HG03039 (cell line): ENCODE data around the gene CNOT2.
"Not testable (repeated sequence)": the region's sequence is repeated elsewhere in the genome, so short reads cannot be mapped to it uniquely, and the experiment has no call there.

Experiments used
- ATAC-seq: cut with Tn5 transposase; IDR thresholded peaks from one replicate; pipeline ENCODE4 v1.9.1; 2021; ENCODE audit warnings: mild to moderate bottlenecking, moderate library complexity; ENCODE audit not compliant: unreplicated experiment

The CNOT2 gene

DNA sequence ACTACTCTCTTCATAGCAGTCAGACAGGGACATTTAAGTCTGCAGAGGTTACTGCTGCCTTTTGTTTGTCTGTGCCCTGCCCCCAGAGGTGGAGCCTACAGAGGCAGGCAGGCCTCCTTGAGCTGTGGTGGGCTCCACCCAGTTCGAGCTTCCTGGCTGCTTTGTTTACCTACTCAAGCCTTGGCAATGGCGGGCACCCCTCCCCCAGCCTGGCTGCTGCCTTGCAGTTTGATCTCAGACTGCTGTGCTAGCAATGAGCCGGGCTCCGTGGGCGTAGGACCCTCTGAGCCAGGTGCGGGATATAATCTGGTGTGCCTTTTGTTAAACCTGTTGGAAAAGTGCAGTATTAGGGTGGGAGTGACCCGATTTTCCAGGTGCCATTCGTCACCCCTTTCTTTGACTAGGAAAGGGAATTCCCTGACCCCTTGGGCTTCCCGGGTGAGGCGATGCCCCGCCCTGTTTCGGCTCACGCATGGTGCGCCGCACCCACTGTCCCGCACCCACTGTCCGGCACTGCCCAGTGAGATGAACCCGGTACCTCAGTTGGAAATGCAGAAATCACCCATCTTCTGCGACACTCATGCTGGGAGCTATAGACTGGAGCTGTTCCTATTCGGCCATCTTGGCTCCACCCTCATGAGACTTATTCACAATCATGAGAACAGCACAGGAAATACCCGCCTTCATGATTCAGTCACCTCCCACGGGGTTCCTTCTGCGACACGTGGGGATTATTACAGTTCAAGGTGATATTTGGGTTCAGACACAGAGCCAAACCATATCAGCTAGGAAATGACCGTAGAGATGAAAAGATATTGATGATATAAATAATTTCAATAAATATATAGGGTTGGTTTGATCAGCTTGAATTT, 61.7 kb downstream of the CNOT2 start:
- not testable (repeated sequence) for ATAC-seq

GRCh38 chr12:70305794-70306193, 62.6 kb downstream of the CNOT2 start:
- ATAC-seq, result no peak

- no peak for ATAC-seq
These were observed 63.4 kb downstream of the CNOT2 start for GRCh38 chr12:70306676-70307075.

GRCh38 chr12:70307868-70308267, 64.6 kb downstream of the CNOT2 start:
- no peak for ATAC-seq

DNA sequence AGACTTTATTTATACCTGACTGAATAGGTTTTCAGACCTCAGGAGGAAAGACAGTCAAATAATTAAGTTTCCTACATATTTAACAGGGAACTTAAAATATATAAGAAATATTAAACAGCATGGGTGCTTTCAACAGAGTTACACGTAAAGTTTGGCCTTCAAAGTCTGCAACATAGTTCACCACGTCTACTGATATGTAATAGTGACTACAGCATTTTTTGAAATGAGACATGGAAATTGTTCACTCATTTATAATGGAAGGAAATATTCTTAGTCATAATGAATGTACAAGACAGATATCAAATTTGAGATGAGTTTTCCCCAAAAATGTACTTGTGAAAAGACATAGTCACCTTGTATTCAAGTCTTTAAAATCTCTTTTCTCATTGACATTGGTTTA, 66.1 kb downstream of the CNOT2 start:
- ATAC-seq, result no peak

DNA sequence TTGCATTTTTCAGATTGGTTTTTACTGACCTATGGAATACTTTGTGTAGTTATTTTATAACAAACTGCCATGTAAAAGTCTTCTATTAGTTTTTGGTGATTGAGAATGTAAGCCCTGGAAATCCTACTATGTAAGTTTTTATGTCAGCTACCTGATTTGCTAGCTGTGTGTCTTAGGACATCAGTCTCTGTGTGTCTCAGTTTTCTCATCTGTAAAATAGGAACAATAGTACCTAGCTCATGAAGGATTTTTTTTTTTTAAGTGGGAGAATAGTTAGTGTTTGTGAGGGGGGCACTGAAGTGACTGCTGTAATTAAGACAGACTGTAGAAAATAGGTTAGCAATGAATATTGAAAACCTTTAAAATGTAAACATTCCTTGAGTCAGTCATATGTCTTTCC, 70.9 kb downstream of the CNOT2 start:
- ATAC-seq, result no peak

- peak; percentile 91 for ATAC-seq
These were observed 74.5 kb downstream of the CNOT2 start for GRCh38 chr12:70317781-70318180.

- no peak for ATAC-seq
These were observed 76.4 kb downstream of the CNOT2 start for GRCh38 chr12:70319605-70320004.

DNA sequence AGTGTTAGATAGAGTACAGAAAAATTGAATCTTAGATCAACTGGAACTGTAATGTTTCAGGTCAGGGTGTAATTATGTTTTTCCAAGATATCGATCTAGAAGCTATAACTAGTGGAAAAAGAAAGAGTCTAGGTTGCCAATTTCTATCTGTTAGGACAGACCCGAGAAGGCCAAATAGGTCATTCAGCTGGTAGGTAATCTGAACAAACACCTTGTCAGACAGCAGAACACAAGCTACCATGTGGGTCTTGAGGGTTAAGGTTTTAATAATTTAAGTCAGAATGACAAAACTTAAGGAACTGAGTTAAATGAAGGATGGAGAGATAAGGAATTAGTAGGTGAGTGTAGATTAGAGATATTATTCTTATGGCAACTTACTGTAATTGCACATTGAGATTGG, 78.0 kb downstream of the CNOT2 start:
- no peak for ATAC-seq

DNA sequence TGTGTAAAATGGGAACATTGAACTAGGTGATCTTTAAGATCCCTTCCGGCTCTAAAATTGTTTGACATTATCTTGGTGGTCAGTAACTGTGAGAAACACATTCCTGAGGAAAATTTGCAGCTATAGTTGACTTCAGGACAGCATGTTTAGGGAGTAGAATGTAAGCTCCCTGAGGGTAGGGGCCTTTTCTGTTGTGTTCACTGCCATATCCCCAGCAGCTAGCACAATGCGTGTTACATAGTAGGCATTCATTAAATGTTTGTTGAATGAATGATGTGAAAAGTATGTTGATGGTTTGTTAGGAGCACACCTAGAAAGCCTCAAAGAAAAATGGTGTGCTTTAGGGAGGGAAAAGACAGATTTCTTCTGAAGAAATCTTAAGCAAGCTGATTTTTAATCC, 84.3 kb downstream of the CNOT2 start:
- no peak for ATAC-seq

GRCh38 chr12:70329728-70330127, 86.5 kb downstream of the CNOT2 start:
- no peak for ATAC-seq

GRCh38 chr12:70330158-70330557, 86.9 kb downstream of the CNOT2 start:
- ATAC-seq, result no peak

- ATAC-seq, result no peak
These were observed 89.0 kb downstream of the CNOT2 start for GRCh38 chr12:70332236-70332635.

DNA sequence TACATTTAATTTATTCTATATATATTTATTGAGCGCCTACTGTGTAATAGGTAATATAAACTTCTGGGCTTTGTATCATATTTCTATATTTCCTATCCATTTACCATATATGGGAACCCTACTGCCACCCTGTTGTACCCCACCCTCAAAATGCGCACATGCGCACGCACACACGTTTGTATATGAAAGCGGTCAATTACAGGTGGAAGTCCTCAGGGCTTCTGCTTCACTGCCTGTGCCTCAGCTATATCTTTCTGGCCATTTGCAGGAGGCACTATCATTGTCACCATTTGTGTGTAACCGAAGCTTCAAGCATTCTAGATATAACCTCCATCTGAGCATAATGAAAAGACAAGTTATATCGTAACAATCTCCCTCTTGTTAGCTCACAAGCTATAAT, 91.5 kb downstream of the CNOT2 start:
- no peak for ATAC-seq

DNA sequence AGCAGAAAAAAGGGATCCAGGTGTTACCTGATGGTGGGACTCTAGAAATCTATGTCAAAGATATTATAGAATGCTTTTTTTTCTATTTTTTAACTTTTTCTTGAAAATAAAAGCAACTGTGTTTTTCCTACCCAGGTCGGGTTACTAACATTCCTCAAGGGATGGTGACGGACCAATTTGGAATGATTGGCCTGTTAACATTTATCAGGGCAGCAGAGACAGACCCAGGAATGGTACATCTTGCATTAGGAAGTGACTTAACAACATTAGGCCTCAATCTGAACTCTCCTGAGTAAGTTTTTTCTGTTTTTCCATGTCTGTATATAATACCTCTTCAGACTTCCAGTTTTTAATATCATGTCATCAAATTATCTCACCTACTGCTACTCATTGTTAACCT, 95.3 kb downstream of the CNOT2 start:
- no peak for ATAC-seq

- no peak for ATAC-seq
These were observed 107.8 kb downstream of the CNOT2 start for GRCh38 chr12:70351076-70351475.

DNA sequence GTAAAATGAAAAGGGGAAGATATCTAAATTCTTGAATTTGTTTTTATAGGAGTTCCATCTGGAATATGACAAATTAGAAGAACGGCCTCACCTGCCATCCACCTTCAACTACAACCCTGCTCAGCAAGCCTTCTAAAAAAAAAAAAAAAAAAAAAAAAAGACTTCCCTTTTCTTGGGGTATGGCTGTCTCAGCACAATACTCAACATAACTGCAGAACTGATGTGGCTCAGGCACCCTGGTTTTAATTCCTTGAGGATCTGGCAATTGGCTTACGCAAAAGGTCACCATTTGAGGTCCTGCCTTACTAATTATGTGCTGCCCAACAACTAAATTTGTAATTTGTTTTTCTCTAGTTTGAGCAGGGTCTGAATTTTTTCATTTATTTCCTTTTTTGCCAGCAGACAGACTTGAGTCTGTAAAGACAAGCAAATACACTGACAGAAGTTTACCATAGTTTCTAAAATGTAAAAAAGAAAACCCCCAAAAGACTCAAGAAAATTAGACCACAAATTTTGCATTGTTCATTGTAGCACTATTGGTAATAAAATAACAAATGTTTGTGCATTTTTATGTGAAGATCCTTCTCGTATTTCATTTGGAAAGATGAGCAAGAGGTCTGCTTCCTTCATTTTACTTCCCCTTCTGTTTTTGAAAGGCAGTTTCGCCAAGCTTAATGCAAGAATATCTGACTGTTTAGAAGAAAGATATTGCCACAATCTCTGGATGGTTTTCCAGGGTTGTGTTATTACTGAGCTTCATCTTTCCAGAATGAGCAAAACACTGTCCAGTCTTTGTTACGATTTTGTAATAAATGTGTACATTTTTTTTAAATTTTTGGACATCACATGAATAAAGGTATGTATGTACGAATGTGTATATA, 110.8 kb downstream of the CNOT2 start:
- no peak for ATAC-seq

- no peak for ATAC-seq
These were observed 111.6 kb downstream of the CNOT2 start for GRCh38 chr12:70354787-70355186.

DNA sequence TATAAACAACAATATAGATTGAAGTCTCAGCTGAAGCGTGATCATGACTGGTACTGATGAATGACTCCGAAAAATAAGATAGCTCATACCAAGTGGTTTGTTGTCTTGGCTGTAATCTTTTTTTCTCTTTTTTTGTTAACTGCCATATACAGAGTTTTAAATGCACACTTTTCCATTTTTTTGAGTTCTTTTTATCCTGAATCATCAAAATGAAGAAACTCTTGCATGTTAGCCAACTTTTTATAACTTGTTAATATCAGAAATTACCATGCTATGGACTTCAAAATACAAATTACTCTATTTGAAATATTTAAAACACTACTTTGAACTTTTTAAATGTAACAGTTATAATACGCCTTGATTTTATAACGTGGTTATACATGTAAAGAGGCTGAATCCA, 112.7 kb downstream of the CNOT2 start:
- no peak for ATAC-seq

GRCh38 chr12:70359458-70360197, 116.4 kb downstream of the CNOT2 start:
- no peak for ATAC-seq

DNA sequence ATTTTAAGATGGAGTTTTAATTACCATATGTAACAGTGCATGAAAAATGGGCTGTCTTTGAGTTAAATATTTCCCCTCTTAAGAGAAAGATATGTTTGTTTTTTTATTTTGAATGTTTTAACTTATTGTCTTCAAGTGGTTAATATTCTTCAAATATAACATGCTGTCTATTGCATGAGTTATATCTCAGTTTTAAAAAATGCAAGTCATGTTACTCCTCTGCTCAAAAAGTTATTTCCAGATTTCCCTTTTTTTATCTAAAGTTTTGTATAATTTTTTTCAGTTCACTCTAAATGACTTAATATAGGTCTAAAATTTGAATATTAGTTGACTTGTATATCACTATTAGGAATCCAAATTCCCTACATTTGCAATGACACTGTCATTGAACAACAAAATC, 117.0 kb downstream of the CNOT2 start:
- no peak for ATAC-seq
